ENCODE data around the gene ERC2.

GRCh38 chr3:55939287-55939686 is 529.0 kb downstream of the ERC2 start:
- no peak for TF ChIP-seq CTCF (conservative IDR thresholded peaks at IDR 0.05; ENCODE audit: low read depth, low read length)
- TF ChIP-seq EZH2 (IDR thresholded peaks at IDR 0.05; ENCODE audit: low read length, unreplicated experiment), result no peak
- TF ChIP-seq EZH2phosphoT487 (IDR thresholded peaks at IDR 0.05; ENCODE audit: borderline replicate concordance, low read length), result no peak

All from PC-3 (cell line).